ENCODE data around the gene PCDH8. TPM values are rescaled to one million over a fixed set of nuclear protein-coding genes. Genes with fewer than 3 reads are reported as not detected.

The PCDH8 gene
- total RNA-seq, 1 experiment from 2014 or later, result not detected

DNA sequence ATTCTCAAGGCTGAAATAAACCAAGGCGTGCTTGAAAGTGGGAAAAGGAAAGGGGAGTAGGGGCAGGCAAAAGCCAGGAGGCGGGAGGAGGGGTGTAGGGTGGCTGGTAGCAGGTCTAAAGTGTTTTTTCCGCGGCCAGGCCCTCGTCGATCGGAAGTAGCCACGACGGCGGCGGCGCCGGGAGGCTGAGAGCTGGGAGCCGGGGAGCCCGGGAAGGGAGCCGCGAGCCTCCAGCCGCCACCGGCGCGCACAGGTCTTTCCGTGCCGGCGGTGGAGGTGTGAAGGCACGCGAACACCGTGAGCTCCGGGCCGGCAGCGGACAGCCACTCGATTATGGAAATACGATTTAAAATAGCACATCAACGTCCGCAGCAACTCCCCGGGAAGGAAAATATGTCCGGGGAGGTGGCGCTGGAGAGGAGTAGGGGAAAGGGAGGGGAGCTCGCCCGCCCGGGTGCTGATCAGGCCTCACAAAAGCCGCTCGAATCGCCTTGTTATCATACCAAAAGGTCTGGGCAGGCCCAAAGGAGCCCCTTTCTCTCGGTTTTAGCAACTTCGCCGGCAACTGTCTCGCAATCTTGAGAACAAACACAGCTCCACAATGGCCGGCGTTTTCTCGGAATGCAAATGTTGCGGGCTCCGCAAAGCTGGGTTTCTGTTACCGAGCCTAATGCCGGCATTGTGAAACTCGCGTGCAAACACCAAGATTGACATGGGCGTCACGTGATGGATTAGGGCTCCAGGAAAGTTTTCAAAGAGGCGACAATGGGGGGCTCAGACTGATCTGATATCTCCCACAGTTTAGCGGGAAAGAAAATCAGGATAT lies 2.9 kb upstream of the PCDH8 start:
- no peak for DNase-seq (ENCODE audit: low read depth)

DNA sequence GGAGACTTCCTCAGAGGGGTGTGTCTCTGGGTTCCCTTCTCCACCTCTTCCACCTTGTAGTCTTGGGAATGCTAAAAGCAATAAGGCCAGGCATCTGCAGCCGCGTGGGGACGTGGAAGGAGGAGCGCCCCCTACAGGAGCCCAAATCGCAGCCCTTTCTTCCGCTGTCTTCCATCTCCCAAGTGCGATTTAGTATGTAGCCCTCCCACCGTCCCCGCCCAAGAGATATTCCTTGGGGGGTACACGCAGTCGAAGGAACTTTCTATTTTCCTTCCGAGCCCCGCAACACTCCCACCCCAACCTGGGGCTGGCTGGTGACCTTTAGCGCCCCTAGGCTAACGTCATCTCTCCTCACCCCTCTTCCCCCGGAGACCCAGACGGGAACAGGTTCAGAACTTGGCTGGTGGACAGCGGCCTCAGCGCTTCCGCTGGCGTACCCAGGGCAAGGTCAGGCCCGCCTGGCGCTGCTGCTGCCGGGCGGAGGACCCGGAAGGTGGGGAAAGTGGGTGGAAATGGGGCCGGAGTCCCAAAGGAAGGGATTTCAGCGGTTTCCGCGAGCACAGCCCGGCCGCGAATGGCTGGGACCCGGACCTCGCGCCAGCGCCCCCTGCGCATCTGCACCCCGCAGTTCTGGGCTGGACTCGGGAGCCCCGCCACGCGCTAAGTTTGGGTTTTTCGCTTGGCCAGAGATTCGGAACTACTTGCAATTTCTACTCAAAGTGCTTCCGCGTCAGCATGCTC lies 2.1 kb upstream of the PCDH8 start:
- DNase-seq (ENCODE audit: low read depth), result peak; percentile 30

DNA sequence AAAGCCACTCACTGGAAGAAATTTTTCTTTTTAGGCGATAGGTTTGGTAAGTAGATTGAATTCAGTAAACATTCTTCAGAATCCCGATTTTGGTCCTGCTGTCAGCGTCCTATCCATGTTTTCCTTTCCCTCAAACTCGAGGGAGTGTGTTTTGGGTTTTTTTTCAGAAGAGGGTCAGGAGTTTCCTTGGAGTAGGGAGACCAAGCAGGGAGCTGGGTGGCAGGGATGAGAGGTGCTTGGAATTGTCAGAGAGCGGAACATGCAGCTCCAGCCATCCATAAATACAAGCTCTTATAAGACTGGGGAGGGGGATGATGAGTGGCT lies 1.6 kb upstream of the PCDH8 start:
- DNase-seq (ENCODE audit: low read depth), result no peak

DNA sequence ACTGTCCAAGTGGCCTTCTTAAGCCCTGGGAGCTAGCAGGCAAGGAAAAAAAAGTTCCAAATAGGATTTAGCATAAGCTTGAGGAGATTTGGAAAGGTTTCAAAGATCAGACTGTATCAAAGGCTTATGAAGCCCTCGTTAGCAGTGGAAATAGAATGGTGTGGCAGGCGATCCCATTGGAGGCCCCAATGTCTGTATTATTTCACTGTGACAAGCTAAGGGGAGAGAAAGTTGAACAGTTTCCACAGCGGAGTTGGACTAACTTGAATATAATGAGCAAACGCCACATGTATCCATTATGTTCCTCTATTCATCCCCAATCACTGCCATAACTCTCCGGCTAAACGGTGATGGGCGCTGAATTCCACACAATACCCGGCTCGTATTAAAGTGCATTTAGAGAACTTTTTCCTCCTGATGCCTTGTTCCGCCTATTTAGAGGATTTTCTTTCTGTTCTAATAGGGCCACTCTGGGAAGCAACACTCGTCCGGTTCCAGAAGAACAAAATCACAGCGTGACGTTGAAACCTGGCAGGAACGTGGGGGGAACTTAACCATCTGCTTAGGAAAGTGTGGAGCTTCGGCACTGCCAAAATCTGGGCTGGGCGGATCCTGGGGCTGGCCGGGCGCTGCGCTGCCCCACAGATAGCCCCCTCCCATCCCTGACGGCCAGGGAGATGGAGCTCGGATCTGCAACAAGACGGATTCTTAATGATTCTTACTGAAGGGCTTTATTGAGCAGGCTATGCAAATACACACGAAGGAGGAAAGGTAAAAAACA lies 1.0 kb upstream of the PCDH8 start:
- no peak for DNase-seq (ENCODE audit: low read depth)

DNA sequence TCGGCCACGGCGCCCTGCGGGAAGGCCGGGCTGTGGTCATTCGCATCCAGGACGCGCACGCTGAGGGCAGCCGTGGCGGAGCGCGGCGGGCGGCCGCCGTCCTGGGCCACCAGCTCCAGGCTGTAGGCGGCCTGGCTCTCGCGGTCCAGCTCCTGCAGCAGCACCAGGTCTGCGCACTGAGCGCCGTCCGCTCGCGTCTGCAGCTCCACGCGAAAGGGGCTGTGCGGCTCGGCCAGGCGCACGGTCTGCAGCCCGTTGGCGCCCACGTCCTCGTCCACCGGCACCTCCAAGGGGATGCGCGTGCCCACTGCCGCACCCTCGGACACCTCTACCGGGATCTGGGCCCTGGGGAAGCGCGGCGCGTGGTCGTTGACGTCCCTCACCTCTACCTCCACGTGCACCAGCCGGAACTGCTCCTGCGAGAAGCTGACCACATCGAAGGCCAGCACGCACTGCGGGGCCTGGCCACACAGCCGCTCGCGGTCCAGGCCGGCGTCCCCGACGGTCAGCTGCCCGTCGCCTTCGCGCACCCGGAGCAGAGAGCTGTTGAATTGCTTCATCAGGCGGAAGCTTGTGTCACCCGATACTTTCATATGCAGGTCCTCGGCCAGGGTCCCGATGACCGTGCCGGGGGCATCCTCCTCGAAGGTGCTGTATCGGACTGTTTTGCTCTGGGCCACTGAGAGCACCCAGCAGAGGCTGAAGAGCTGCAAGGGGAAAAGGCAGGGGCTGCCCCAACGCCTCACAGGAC lies 583 bp downstream of the PCDH8 start:
- DNase-seq (ENCODE audit: low read depth), result no peak

DNA sequence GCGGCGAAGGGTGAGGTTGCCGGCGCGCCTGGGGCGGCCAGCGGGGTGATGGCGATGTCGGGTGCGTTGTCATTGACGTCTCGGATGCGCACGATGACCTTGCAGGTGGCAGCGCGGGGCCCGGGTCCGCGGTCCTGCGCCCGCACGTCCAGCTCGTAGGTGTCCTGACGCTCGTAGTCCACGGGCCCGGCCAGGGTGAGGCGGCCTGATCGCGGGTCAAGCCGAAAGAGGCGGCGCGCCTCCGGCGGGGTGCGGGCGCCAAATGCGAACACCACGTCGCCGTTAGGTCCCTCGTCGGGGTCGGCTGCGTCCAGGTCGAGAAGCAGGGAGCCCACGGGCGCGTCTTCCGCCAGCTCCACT lies 1.1 kb downstream of the PCDH8 start:
- no peak for DNase-seq (ENCODE audit: low read depth)

DNA sequence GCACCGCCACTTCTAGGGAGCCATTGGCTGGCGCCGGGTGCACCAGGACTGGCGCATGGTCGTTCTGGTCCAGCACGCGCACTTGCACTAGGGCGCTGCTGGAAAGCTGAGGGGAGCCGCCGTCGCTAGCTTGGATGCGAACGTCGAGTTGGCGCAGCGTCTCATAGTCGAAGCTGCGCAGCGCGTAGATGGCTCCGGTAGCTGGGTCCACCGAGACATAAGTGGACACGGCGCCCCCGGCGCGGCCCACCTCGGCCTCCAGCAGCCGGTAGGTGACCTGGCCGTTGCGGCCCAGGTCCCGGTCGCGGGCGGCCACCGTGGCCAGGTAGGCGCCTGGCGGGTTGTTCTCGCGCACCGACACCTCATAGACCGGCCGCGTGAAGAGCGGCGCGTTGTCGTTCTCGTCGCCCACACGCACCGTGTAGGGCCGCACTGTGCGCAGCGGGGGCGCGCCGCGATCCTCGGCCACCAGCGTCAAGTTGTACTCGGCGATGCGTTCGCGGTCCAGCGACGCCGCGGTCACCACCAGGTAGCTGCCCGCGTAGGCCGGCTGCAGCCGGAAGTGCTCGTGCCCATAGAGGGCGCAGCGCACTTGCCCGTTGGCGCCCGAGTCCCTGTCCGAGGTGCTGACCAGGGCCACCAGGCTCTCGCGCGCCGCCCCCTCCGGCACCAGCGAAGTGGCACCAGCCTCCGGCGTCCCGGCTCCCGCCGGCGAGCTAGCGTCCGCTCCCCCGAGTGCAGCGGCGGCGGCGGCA lies 1.7 kb downstream of the PCDH8 start:
- no peak for DNase-seq (ENCODE audit: low read depth)

DNA sequence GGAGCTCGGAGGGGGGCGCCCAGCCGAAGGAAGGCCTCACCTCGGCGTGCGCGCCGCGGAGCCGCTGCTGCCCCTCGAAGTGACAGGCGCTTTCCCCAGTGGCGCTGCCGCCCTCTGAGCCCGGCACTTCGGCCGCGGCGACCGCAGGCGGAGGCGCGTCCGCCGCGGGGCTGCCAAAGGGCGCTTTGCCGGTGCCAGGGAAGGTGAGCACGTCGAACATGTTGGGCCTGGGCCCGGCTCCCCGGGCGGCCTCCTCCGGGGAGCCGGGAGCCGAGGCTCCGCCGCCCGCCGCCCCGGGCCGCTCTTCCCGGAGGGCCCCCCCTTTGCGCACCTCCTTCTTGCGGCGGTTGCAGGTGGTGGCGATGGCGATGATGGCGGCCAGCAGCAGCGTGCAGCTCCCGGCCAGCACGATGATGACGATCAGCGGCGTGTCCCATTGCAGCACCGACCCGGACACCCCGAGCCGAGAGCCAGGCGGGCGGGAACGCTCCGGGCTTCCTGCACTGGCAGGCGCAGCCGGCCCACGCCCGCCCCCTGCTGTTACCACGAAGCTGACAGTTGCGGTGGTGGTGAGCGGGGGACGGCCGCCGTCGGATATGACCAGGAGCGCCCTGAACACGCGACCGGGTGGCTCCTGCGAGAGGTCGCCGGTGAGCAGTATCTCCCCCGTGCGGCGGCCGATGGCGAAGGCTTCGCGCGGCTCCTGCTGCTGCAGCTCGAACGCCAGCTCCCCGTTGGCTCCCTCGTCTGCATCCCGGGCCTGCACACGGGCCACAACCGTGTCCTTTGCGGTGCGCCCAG lies 2.5 kb downstream of the PCDH8 start:
- DNase-seq (ENCODE audit: low read depth), result no peak

DNA sequence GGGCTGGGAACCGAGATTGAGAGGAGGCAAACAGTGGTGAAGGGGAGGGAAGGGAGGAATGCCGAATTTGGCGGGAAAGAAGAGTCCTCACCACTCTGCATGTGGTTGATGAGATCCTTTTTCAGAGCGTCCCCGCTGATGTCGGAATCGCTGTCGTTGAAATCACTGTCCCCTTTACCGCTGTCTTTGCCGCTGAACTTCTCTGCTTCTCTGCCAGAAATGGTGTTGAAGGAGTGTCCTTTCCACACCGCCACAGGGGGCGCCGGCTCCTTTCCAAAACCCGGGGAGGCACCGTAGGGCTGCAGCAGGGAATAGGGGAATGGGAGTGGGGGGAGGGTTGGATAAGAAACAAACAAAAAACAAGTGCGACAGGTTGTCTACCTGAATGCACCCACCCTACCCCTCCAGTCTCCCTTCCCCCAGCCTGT lies 3.1 kb downstream of the PCDH8 start:
- DNase-seq (ENCODE audit: low read depth), result no peak

DNA sequence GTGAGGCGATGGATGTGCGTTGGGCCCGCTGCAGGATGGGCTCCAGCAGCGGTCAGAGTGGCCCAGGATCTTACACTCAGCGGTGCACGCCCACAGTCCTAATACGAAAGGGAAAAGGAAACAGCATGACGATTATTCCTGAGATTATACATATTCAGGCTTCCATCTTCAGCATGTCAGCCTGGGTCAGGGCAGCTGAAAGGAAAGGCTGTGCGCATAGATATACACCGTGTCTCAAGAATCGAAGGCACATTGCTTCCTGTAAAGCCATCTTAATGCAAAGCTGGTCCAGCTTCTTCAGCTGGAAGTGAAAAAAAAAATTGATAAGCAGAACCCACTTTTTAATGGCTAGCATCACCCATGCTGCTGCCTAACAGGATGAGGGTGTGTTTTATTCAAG lies 3.6 kb downstream of the PCDH8 start:
- DNase-seq (ENCODE audit: low read depth), result no peak

DNA sequence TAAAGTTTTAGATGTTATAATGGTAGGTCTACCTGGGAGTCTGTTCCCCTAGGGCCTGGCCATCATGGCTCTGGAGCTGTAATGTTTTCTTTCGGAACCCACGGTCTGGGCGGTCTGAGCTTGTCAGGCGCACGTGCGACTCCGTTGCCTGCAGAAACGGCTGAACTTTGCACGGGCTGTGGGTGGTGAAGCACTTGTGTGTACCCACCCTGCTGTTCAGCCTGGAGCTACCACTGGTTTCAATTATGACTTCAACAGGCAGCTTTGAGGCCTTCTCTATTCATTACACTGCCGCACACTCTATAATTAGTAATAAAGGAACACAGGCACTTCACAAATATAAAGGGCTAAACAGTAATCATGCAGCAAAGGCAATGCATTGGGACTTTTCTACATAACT lies 6.0 kb downstream of the PCDH8 start:
- DNase-seq (ENCODE audit: low read depth), result no peak

DNA sequence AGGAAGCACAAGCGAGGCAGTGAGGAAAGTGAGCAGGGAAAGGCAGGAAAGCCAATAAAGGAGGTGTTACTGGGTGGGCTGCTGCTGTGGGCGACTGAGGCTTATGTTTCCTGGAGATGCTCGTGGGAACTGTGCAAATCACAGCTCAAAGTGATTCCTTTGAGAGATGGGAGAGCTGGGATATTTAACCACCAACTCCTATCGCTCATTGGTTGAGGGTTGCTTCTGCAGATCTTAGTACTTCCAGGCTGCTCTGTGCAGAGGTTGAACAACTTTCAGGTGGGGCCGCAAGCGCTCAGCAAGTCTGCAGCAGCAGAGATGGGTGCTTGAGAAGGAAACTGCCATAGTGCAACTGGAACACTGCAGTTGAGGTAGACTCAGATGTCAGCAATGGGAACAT lies 8.4 kb downstream of the PCDH8 start:
- DNase-seq (ENCODE audit: low read depth), result no peak

DNA sequence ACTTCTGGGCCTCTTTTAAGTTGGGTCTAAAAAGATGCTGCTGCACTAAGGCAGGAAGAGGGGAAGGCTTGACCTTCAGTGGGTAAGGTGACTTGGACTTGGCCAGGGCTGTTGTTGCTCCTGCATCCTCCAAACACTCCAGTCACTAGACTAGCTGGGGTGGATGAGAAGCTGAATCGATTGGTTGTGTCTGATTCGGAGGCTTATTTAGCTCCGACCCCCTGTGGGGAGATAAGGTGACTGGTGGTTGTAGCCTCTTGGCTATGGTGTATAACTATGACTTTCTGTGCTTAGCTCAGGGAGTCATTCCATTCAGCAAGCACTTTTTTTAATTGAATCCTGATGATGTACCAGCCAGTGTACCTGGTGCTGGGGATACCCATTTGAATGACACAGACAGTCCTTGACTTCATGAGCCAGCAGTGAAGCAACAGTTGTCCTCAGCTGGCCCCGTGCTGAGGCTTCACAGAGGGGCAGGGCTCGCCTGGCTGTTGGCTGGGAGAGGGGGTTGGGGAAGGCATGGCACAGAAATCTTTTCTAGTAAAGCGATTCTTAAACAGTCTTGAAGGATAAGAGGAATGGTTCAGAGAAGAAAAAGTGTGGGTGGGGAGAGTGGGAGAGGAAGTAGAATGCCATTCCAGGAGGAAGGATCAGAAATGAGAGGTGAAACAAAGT lies 9.9 kb downstream of the PCDH8 start:
- no peak for DNase-seq (ENCODE audit: low read depth)

DNA sequence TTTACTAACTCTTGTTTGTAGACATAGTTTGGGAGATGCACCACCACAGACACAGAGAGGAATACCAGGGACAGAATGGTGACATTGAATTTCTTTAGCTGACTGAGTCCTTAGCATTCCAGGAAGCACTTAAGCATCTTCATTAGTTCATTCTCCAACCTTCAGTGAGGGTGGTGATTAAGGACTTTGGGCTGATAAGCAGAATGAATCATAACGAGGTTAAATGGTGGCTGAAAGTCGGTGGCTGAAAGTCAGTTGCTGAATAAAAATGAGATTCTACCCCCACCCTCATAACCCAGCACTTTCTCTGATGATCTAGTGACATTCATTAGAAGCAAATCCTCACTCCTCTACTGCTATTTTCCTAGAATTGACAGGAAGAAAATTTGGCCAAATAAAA lies 10.6 kb downstream of the PCDH8 start:
- DNase-seq (ENCODE audit: low read depth), result no peak

DNA sequence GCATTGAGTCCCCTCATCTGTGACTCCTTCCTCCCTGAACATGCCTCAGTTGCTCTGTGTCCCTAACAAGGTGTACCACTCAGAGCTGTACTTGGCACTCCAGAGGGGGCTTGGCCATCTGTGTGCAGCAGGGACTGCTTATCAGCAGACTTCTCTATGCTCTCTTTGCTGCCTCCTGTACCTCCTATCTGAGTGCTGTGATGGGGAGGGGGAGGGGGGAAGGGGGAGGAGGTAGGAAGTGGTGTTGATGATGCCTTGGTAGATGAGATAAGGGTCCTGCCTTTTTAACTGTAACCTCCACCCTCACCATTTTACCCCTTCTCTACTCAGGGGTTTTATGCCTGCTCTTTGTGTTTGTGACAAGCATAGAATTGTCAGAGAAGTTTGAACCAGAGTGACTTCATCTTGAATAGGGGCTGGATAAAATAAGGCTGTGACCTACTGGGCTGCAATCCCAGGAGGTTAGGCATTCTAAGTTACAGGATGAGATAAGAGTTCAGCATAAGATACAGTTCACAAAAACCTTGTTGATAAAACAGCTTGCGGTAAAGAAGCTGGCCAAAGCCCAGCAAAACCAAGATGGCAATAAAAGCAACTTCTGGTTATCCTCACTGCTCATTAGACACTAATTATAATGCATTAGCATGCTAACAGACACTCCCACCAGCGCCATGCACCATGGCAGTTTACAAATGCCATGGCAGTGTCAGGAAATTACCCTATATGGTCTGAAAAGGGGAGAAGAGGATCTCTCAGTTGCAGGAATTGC lies 13.2 kb downstream of the PCDH8 start:
- DNase-seq (ENCODE audit: low read depth), result no peak

DNA sequence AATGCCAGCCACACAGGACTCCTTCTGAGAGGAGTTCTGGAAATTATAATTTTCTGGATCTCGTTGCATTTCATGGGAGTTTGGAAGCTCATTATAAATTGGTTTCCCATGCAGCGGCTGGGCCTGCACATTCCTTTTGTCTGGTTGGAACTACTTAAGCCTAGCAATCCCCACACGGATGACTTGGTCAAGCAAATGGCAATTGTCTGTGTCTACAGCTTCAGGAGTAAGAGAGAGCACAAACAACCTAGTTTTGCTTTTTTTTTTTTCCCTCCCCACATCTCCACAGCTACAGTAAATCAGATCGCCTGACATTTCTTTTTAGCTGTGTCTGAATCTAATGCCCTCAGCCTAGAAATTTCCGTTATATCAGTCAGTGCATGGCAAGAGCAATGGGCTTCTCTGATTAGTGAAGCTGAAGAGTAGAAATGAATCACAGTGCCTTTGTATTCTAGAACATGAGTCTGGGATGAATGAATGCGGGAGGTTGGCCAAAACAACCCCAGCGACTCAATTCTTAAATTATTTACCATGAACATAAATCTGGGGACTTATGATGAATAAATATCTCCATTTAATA lies 15.1 kb downstream of the PCDH8 start:
- DNase-seq (ENCODE audit: low read depth), result no peak

DNA sequence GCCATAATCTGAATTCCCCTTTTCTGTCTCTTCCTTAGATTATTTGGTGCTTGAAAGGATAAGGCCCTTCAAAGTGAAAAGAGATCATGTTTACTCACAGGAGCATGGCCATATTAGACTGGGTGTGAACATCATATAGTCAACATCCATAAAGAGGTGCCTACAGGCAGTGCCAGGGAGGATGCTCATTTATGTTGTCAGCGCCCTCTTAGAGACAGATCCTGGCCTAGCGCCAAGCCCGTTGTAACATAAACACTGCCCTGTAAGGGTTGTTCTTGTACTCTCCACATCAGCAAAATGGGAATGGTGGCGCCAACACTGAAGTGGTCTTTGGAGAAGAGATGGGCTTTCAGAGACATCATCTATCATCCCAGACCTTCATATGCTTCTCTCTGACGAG lies 16.1 kb downstream of the PCDH8 start:
- DNase-seq (ENCODE audit: low read depth), result no peak

DNA sequence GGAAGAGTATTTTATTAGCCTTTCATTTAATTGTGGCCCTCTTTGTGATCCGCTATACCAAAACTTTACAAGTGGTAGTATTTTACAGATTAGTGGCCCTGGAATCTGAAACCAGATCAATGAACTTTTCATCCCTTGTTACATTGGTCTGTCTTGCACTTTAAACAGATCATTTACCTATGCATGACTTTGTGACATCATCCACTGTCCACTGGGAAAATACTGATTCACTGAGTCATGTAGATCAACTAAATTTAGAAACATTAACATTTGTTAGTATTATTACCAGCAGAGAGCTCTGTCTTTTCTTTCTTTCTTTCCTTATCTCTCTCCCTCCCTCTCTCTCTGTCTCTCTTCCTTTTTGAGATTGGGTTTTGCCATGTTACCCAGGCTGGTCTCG lies 17.5 kb downstream of the PCDH8 start:
- DNase-seq (ENCODE audit: low read depth), result peak; percentile 20
